Mesothelial cell of epicardium (in vitro differentiated cells): ENCODE data around the gene LHX2. TPM values are rescaled to one million over a fixed set of nuclear protein-coding genes. Genes with fewer than 3 reads are reported as not detected.

Source experiments
- DNase-seq, 2 experiments: peaks; one replicate each; pipeline ENCODE4 v3.0.0; 2021; ENCODE audit warnings: low spot score in 2 of 2; ENCODE audit not compliant: unreplicated experiment in 2 of 2
- H3K27ac Mint-ChIP-seq: 2 replicates; pipeline ENCODE4 v1.8.0; 2021; ENCODE audit warnings: mixed read lengths
- H3K27me3 Mint-ChIP-seq: 2 replicates; pipeline ENCODE4 v1.8.0; 2021; ENCODE audit warnings: low read depth, mixed read lengths
- H3K36me3 Mint-ChIP-seq: 2 replicates; pipeline ENCODE4 v1.8.0; 2021; ENCODE audit warnings: mixed read lengths
- H3K4me1 Mint-ChIP-seq: 2 replicates; pipeline ENCODE4 v1.8.0; 2021; ENCODE audit warnings: mixed read lengths
- H3K4me3 Mint-ChIP-seq: 2 replicates; pipeline ENCODE4 v1.8.0; 2021; ENCODE audit warnings: mild to moderate bottlenecking, moderate library complexity, mixed read lengths
- H3K9me3 Mint-ChIP-seq: 2 replicates; pipeline ENCODE4 v1.8.0; 2021; ENCODE audit warnings: mixed read lengths
- CTCF ChIP-seq: fragments of 200-600 bp; sonication (generic); IDR thresholded peaks from one replicate; pipeline ENCODE4 v1.5.0; 2021; ENCODE audit warnings: antibody characterized with exemption; ENCODE audit not compliant: unreplicated experiment
- total RNA-seq: library from RNA; stranded (reverse); gene quantifications from 3 replicates; pipeline ENCODE4 v1.2.1, GENCODE V29; 2021

The LHX2 gene
- total RNA-seq, 1 donor from 2014 or later: not detected

- no peak for DNase-seq
- H3K36me3 Mint-ChIP-seq: no peaks in the 10 kb centered on the region
- H3K27ac Mint-ChIP-seq: no peak overlapping the region
- no peaks in the 10 kb centered on the region for H3K9me3 Mint-ChIP-seq
- no peak overlapping the region for H3K4me3 Mint-ChIP-seq
- H3K4me1 Mint-ChIP-seq: peaks cover 18% of the 10 kb centered on the region
- H3K27me3 Mint-ChIP-seq: peaks cover 98% of the 10 kb centered on the region
- no peak for TF ChIP-seq CTCF
Measured at GRCh38 chr9:124005029-124005771, 6.4 kb upstream of the LHX2 start.

- Mint-ChIP-seq H3K36me3 (no peaks in the 10 kb centered on the region), H3K4me3 (no peak overlapping the region), H3K4me1 (peaks cover 15% of the 10 kb centered on the region), H3K27me3 (peaks cover 98% of the 10 kb centered on the region), H3K27ac (no peak overlapping the region), H3K9me3 (no peaks in the 10 kb centered on the region)
- DNase-seq: no peak
- no peak for TF ChIP-seq CTCF
Measured at GRCh38 chr9:124006448-124007361, 4.9 kb upstream of the LHX2 start.

GRCh38 chr9:124007565-124008302 lies 3.8 kb upstream of the LHX2 start:
- H3K27ac Mint-ChIP-seq: no peak overlapping the region
- peaks cover 15% of the 10 kb centered on the region for H3K4me1 Mint-ChIP-seq
- no peak overlapping the region for H3K4me3 Mint-ChIP-seq
- peaks cover 93% of the 10 kb centered on the region for H3K27me3 Mint-ChIP-seq
- no peaks in the 10 kb centered on the region for H3K9me3 Mint-ChIP-seq
- TF ChIP-seq CTCF: no peak
- DNase-seq: no peak
- no peaks in the 10 kb centered on the region for H3K36me3 Mint-ChIP-seq

- TF ChIP-seq CTCF: no peak
- peaks cover 93% of the 10 kb centered on the region for H3K27me3 Mint-ChIP-seq
- no peak for DNase-seq
- no peak overlapping the region for H3K27ac Mint-ChIP-seq
- H3K4me3 Mint-ChIP-seq: no peak overlapping the region
- peaks cover 15% of the 10 kb centered on the region for H3K4me1 Mint-ChIP-seq
- no peaks in the 10 kb centered on the region for H3K9me3 Mint-ChIP-seq
- H3K36me3 Mint-ChIP-seq: no peaks in the 10 kb centered on the region
Measured at GRCh38 chr9:124008303-124008693, 3.3 kb upstream of the LHX2 start.

GRCh38 chr9:124008694-124009530 lies 2.7 kb upstream of the LHX2 start:
- Mint-ChIP-seq H3K36me3 (no peaks in the 10 kb centered on the region), H3K4me3 (no peak overlapping the region), H3K4me1 (peaks cover 15% of the 10 kb centered on the region), H3K27ac (no peak overlapping the region), H3K27me3 (peaks cover 93% of the 10 kb centered on the region), H3K9me3 (no peaks in the 10 kb centered on the region)
- peak in 1 of 2 experiments; percentile 45 for DNase-seq
- no peak for TF ChIP-seq CTCF
